HTR-8/SVneo (cell line): ENCODE data around the gene RFXAP.

ENCODE experiments used
- DNase-seq: peaks from one replicate; pipeline ENCODE4 v3.0.0; 2011; ENCODE audit warnings: low spot score, mixed read lengths; ENCODE audit not compliant: insufficient read length
- FAIRE-seq: peaks from 2 replicates; lab custom pipeline; 2011; peaks lifted over from hg19 to GRCh38; lab: Jason Lieb, UNC

Gene RFXAP

DNA sequence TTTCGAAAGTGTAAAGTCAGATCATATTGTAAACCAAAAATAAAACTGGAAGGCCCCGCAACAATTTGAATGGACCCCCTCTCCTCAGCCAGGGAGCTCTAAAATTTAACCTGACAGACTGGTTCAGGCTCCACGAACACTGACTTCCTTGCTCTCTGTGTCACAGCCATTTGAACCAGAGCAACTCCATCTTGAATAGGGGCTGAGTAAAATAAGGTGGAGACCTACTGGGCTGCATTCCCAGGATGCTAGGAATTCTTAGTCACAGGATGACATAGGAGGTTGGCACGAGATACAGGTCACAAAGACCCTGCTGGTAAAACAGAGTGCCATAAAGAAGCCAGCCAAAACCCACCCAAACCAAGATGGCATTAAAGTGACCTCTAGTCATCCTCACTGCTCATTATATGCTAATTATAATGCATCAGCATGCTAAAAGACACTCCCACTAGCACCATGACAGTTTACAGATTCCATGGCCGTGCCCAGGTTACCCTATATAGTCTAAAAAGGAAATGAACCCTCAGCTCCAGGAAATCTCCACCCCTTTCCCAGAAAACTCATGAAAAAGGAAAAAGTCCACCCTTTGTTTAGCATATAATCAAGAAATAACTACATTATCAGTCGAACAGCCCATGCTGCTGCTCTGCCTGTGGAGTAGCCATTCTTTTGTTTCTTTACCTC lies 43.1 kb downstream of the RFXAP start:
- DNase-seq (no peak), FAIRE-seq (no peak)

GRCh38 chr13:36862722-36863121 lies 43.7 kb downstream of the RFXAP start:
- DNase-seq (no peak), FAIRE-seq (no peak)

- FAIRE-seq (no peak), DNase-seq (no peak)
Observed at GRCh38 chr13:36865265-36865664, 46.2 kb downstream of the RFXAP start.

GRCh38 chr13:36866232-36866631 lies 47.2 kb downstream of the RFXAP start:
- no peak for FAIRE-seq
- DNase-seq: no peak

DNA sequence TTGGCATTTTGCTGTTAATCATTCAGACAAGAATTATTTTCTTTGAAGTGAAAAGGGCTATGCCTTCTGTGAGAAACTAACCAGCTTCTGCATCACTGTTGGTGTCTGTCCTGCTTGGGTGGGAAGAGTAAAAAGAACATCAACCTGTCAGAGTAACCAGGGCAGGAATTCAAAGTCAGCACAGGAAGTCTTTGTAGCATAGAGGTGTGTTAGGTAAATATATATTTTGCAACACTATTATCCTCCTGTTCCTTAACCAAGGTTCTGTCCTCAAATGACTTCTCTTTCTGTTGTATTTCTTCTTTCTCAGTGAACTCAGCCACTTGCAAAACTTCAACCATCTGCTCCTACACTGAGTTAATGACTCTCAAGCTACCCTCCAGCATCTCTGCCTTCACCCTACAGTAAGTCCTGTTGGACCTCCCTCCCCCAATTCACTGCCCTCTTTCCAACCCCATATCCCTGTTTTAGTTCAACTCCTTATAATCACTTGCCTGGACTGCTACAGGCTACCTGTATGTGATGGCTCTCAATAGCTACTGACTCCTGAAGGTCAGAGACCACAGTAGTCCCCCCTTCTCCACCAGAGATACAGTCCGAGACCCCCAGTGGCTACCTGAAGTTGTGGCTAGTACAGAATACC lies 51.1 kb downstream of the RFXAP start:
- FAIRE-seq (no peak), DNase-seq (no peak)

GRCh38 chr13:36872621-36873020 lies 53.6 kb downstream of the RFXAP start:
- FAIRE-seq: no peak

GRCh38 chr13:36875431-36875830 lies 56.4 kb downstream of the RFXAP start:
- DNase-seq (no peak), FAIRE-seq (no peak)

More at GRCh38 chr13:36872621-36873020, 53.6 kb downstream of the RFXAP start:
- no peak for DNase-seq

DNA sequence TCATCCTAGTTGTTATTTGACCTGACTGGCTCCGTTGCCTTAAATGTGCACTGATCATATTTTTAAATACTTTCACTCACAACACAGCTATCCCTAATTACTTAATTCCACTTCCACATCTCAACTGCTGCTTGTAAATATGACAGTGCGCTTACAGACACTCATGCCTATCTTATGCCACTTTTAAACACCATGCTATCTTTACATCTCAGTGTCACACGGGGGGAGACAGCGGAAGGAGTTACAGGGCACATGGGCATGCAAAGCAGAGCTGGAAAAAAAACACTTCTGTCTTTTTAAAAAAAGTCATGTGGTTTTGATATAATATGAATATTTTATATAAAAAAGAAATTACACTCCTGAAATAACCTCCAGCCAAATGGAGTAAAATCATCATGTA lies 56.9 kb downstream of the RFXAP start:
- FAIRE-seq (no peak), DNase-seq (no peak)
